Endothelial cell of umbilical vein (primary cell): ENCODE measurements around the gene TBC1D16. TPM values are rescaled to one million over a fixed set of nuclear protein-coding genes. Genes with fewer than 3 reads are reported as not detected.

Experiments
- BruUV-seq: library from RNA; stranded (reverse); fragments of 400-500 nt; replicated peaks from 2 replicates; lab custom pipeline; 2021; lab: Mats Ljungman, UMichigan
- CTCF ChIA-PET: fragments of 300-600, 350-600 bp; sonication (Branson Sonifier 250); formaldehyde crosslinking; loops from one replicate; lab custom pipeline; 2021; ENCODE audit warnings: antibody characterized with exemption, inconsistent platforms; lab: Charles Lee
- POLR2A ChIA-PET: fragments of 300-600, 350-600 bp; sonication (Branson Sonifier 250); formaldehyde crosslinking; loops from one replicate; lab custom pipeline; 2021; ENCODE audit warnings: antibody characterized with exemption, inconsistent platforms; lab: Charles Lee
- DNase-seq: peaks from one replicate; pipeline ENCODE4 v3.0.0-alpha.2; 2011; ENCODE audit warnings: low read depth, low spot score
- FAIRE-seq: peaks from 2 replicates; lab custom pipeline; 2011; peaks lifted over from hg19 to GRCh38; lab: Jason Lieb, UNC
- H2AFZ ChIP-seq: 2 replicates; pipeline ENCODE4 v1.6.0; 2012; ENCODE audit warnings: low read depth, low read length, control low read depth, inconsistent platforms
- H3K27ac ChIP-seq: 2 replicates; pipeline ENCODE4 v1.5.1; 2011; ENCODE audit warnings: low read depth, mild to moderate bottlenecking, control low read depth, low read length, moderate library complexity; ENCODE audit not compliant: insufficient read depth
- H3K27me3 ChIP-seq, 2 experiments: 2 replicates each; pipeline versions ENCODE4 v1.6.0 to v1.6.1; 2011; ENCODE audit warnings: low read length in 2 of 2, mixed read lengths in 1 of 2; ENCODE audit not compliant: control insufficient read depth in 2 of 2, insufficient read depth in 2 of 2
- H3K36me3 ChIP-seq, 2 experiments: 2 replicates in 1 of 2; 3 replicates in 1 of 2; pipeline ENCODE4 v1.5.1; 2011; ENCODE audit warnings: low read length in 2 of 2, mild to moderate bottlenecking in 1 of 2, moderate library complexity in 1 of 2; ENCODE audit not compliant: control insufficient read depth in 2 of 2, insufficient read depth in 2 of 2; ENCODE audit errors: extremely low read depth in 1 of 2
- H3K4me1 ChIP-seq: 3 replicates; pipeline ENCODE4 v1.5.1; 2011; ENCODE audit warnings: mild to moderate bottlenecking, low read length; ENCODE audit not compliant: control insufficient read depth, insufficient read depth; ENCODE audit errors: extremely low read depth
- H3K4me2 ChIP-seq: 2 replicates; pipeline ENCODE4 v1.6.1; 2011; ENCODE audit warnings: low read length, control low read depth, mixed read lengths; ENCODE audit not compliant: insufficient read depth
- H3K4me3 ChIP-seq, 3 experiments: fragments of 200-600 bp in 1 of 3; sonication (generic), shearing (Covaris generic) in 1 of 3; replicated peaks in 1 of 3; 2 replicates each; pipeline ENCODE4 v1.5.1; 2011 to 2016; ENCODE audit warnings: control low read depth in 3 of 3, low read length in 3 of 3, mild to moderate bottlenecking in 2 of 3, inconsistent platforms in 1 of 3, low read depth in 1 of 3, moderate library complexity in 1 of 3; ENCODE audit not compliant: insufficient read depth in 1 of 3
- H3K79me2 ChIP-seq: 2 replicates; pipeline ENCODE4 v1.6.0; 2012; ENCODE audit warnings: low read length, inconsistent platforms; ENCODE audit not compliant: control insufficient read depth, insufficient read depth
- H3K9ac ChIP-seq: replicated peaks from 2 replicates; pipeline ENCODE3; 2011; ENCODE audit warnings: low read length, control low read depth; ENCODE audit not compliant: insufficient read depth; ENCODE audit errors: extremely low read depth
- H3K9me1 ChIP-seq: replicated peaks from 3 replicates; pipeline ENCODE4 v1.6.0; 2011; ENCODE audit warnings: mild to moderate bottlenecking, low read length; ENCODE audit not compliant: control insufficient read depth, insufficient read depth; ENCODE audit errors: extremely low read depth
- H3K9me3 ChIP-seq: replicated peaks from 2 replicates; pipeline ENCODE4 v1.5.1; 2012; ENCODE audit warnings: low read length, inconsistent platforms; ENCODE audit not compliant: control insufficient read depth, insufficient read depth
- H4K20me1 ChIP-seq: replicated peaks from 2 replicates; pipeline ENCODE3; 2011; ENCODE audit warnings: mild to moderate bottlenecking, low read length; ENCODE audit not compliant: control insufficient read depth, insufficient read depth; ENCODE audit errors: extremely low read depth
- EZH2 ChIP-seq: IDR thresholded peaks from 2 replicates; pipeline ENCODE4 v1.6.1; 2012; ENCODE audit warnings: borderline replicate concordance, low read depth, mild to moderate bottlenecking, moderate library complexity, low read length, inconsistent platforms; ENCODE audit not compliant: severe bottlenecking
- FOS ChIP-seq: IDR thresholded peaks from 2 replicates; pipeline ENCODE4 v1.6.1; 2011; ENCODE audit warnings: mild to moderate bottlenecking, low read length, moderate library complexity, borderline replicate concordance; ENCODE audit not compliant: insufficient read depth
- GATA2 ChIP-seq: IDR thresholded peaks from 2 replicates; pipeline ENCODE4 v1.7.0; 2011; ENCODE audit warnings: low read depth, mild to moderate bottlenecking, moderate library complexity, mixed read lengths, low read length; ENCODE audit not compliant: insufficient read length, insufficient read depth
- JUN ChIP-seq: IDR thresholded peaks from 2 replicates; pipeline ENCODE4 v1.6.1; 2011; ENCODE audit warnings: borderline replicate concordance, low read depth; ENCODE audit not compliant: insufficient read length, insufficient read depth
- MAX ChIP-seq: IDR thresholded peaks from 2 replicates; pipeline ENCODE4 v1.6.1; 2011; ENCODE audit not compliant: insufficient read depth, insufficient read length
- MYC ChIP-seq: IDR thresholded peaks from one replicate; pipeline ENCODE4 v1.6.1; 2011; ENCODE audit warnings: mild to moderate bottlenecking, low read depth, low read length
- POLR2A ChIP-seq: IDR thresholded peaks from 2 replicates; pipeline ENCODE4 v1.6.1; 2012; ENCODE audit warnings: low read depth, mild to moderate bottlenecking, control low read depth, low read length
- POLR2AphosphoS5 ChIP-seq: IDR thresholded peaks from 2 replicates; pipeline ENCODE4 v1.6.1; 2012; ENCODE audit warnings: low read depth, mild to moderate bottlenecking, control low read depth, low read length, moderate library complexity; ENCODE audit not compliant: insufficient read depth
- dilution Hi-C: fragments of 300-500 bp; cut with MboI; formaldehyde crosslinking; loops from one replicate; pipeline ENCODE4 v1.15.0; 2019; ENCODE audit warnings: low sequenced_read_pairs; ENCODE audit not compliant: extremely low pct_ligation_motif_present
- intact Hi-C: fragments of 100-400 bp; cut with micrococcal nuclease; formaldehyde crosslinking; loops from one replicate; pipeline ENCODE4 v1.10.0; 2022
- polyA plus RNA-seq, 4 experiments: library from polyadenylated mRNA; depleted of rRNA in 3 of 4; stranded (reverse) in 3 of 4; unstranded in 1 of 4; fragments of >200 nt; gene quantifications; 2 replicates each; pipeline versions ENCODE4 v1.2.1 to v1.2.3, GENCODE V29; 2011 to 2012; ENCODE audit warnings: missing spikeins in 1 of 4
- total RNA-seq: library from RNA; stranded (reverse); gene quantifications from 2 replicates; pipeline ENCODE4 v1.2.3, GENCODE V29; 2021
- TF ChIP-seq, protein P1 (sequence below), 2 donors: IDR thresholded peaks; 1 replicate in 1 of 2; 2 replicates in 1 of 2; pipeline ENCODE4 v1.5.1; 2011; ENCODE audit warnings: low read length in 2 of 2, mild to moderate bottlenecking in 2 of 2, moderate library complexity in 2 of 2, control low read depth in 1 of 2, inconsistent platforms in 1 of 2, low read depth in 1 of 2; ENCODE audit not compliant: insufficient read depth in 1 of 2; ENCODE audit errors: extremely low read depth in 1 of 2

TBC1D16 gene
- total and polyA plus RNA-seq, 2 donors (not counting 3 experiments of a cell fraction or from before 2014, with no cell fraction given) = 12.9 to 48.6 TPM

GRCh38 chr17:79911430-79912399, 124.0 kb downstream of the TBC1D16 start:
- intact Hi-C loops = no loop called here
- Histone ChIP-seq H3K27ac (no peak overlapping the region), H3K27me3 (no peaks in the 10 kb centered on the region), H3K9ac (no peak overlapping the region), H3K36me3 (no peaks in the 10 kb centered on the region), H3K4me1 (no peaks in the 10 kb centered on the region), H3K79me2 (no peaks in the 10 kb centered on the region), H3K4me2 (no peak overlapping the region), H3K4me3 (no peak overlapping the region), H3K9me1 (no peaks in the 10 kb centered on the region), H3K9me3 (no peaks in the 10 kb centered on the region), H4K20me1 (no peaks in the 10 kb centered on the region), H2AFZ (no peak overlapping the region)
- ChIA-PET POLR2A (no interaction called here), CTCF (no interaction called here)
- FAIRE-seq = no peak
- TF ChIP-seq MAX = no peak
- TF ChIP-seq, protein P1, sequence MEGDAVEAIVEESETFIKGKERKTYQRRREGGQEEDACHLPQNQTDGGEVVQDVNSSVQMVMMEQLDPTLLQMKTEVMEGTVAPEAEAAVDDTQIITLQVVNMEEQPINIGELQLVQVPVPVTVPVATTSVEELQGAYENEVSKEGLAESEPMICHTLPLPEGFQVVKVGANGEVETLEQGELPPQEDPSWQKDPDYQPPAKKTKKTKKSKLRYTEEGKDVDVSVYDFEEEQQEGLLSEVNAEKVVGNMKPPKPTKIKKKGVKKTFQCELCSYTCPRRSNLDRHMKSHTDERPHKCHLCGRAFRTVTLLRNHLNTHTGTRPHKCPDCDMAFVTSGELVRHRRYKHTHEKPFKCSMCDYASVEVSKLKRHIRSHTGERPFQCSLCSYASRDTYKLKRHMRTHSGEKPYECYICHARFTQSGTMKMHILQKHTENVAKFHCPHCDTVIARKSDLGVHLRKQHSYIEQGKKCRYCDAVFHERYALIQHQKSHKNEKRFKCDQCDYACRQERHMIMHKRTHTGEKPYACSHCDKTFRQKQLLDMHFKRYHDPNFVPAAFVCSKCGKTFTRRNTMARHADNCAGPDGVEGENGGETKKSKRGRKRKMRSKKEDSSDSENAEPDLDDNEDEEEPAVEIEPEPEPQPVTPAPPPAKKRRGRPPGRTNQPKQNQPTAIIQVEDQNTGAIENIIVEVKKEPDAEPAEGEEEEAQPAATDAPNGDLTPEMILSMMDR (IDR thresholded peaks at IDR 0.05; ENCODE audit: extremely low read depth in 1 of 2, insufficient read depth in 1 of 2, low read depth in 1 of 2, low read length in 2 of 2) = no peak
- DNase-seq = no peak
- dilution Hi-C loops = no loop called here
- BruUV-seq = no TSS peak

DNA sequence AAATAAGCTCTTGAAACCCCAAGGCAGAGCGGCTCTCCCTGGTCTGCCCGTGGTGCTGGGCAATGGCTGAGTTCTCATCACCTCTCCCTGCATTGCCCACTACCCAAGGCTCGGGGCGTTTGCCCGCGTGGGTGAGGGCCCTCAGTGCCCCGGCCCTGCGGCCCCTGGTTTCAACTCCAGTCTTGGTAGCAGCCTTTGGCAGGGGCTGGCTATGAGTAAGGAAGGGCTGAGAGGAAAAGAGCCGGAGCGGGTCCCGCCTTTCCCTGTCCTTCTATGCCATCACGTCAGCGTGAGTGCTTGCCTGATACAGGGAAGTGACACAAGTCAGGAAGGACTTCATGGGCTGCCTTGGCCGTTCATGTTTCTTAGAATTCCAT, 124.7 kb downstream of the TBC1D16 start:
- FAIRE-seq = no peak
- no peak overlapping the region for H3K9ac ChIP-seq
- ChIA-PET CTCF (no interaction called here), POLR2A (no interaction called here)
- intact Hi-C loops = no loop called here
- BruUV-seq = no TSS peak
- no peak overlapping the region for H3K27ac ChIP-seq
- H3K4me3 ChIP-seq = no peak overlapping the region
- H3K9me3 ChIP-seq = no peaks in the 10 kb centered on the region
- no peak overlapping the region for H2AFZ ChIP-seq
- no peaks in the 10 kb centered on the region for H3K79me2 ChIP-seq
- dilution Hi-C loops = no loop called here
- no peaks in the 10 kb centered on the region for H3K4me1 ChIP-seq
- H3K9me1 ChIP-seq = no peaks in the 10 kb centered on the region
- no peaks in the 10 kb centered on the region for H3K36me3 ChIP-seq
- DNase-seq = no peak
- H4K20me1 ChIP-seq = no peaks in the 10 kb centered on the region
- TF ChIP-seq EZH2 = no peak
- TF ChIP-seq MAX = no peak
- TF ChIP-seq FOS = no peak
- TF ChIP-seq JUN = no peak
- no peak for TF ChIP-seq POLR2A
- no peak for TF ChIP-seq GATA2
- TF ChIP-seq, protein P1 (IDR thresholded peaks at IDR 0.05; ENCODE audit: extremely low read depth in 1 of 2, insufficient read depth in 1 of 2, low read depth in 1 of 2, low read length in 2 of 2) = no peak
- TF ChIP-seq MYC = no peak
- no peak for TF ChIP-seq POLR2AphosphoS5
- H3K4me2 ChIP-seq = no peak overlapping the region
- H3K27me3 ChIP-seq = no peaks in the 10 kb centered on the region
